ENCODE results near the gene MARK3.
"Not testable (repeated sequence)": the region's sequence is repeated elsewhere in the genome, so short reads cannot be mapped to it uniquely, and the experiment has no call there.

The MARK3 gene

GRCh38 chr14:103491691-103492090 lies 106.5 kb downstream of the MARK3 start:
- no peak for DNase-seq (ENCODE audit: low spot score)

- no peak for DNase-seq (ENCODE audit: low spot score)
Observed at GRCh38 chr14:103492156-103492925, 107.1 kb downstream of the MARK3 start.

- DNase-seq (ENCODE audit: low spot score) = no peak
Observed at GRCh38 chr14:103495854-103496253, 110.6 kb downstream of the MARK3 start.

- no peak for DNase-seq (ENCODE audit: low spot score)
Observed at GRCh38 chr14:103496776-103497175, 111.6 kb downstream of the MARK3 start.

- DNase-seq (ENCODE audit: low spot score) = no peak
Observed at GRCh38 chr14:103499709-103500108, 114.5 kb downstream of the MARK3 start.

- peak; percentile 72 for DNase-seq (ENCODE audit: low spot score)
Observed at GRCh38 chr14:103500148-103500990, 115.2 kb downstream of the MARK3 start.

GRCh38 chr14:103501041-103501870 lies 116.0 kb downstream of the MARK3 start:
- DNase-seq (ENCODE audit: low spot score) = no peak

- DNase-seq (ENCODE audit: low spot score) = no peak
Observed at GRCh38 chr14:103501921-103502669, 116.9 kb downstream of the MARK3 start.

GRCh38 chr14:103502877-103503276 lies 117.7 kb downstream of the MARK3 start:
- no peak for DNase-seq (ENCODE audit: low spot score)

GRCh38 chr14:103503296-103503695 lies 118.1 kb downstream of the MARK3 start:
- DNase-seq (ENCODE audit: low spot score) = no peak

GRCh38 chr14:103504991-103505565 lies 119.9 kb downstream of the MARK3 start:
- no peak for DNase-seq (ENCODE audit: low spot score)

GRCh38 chr14:103507751-103508150 lies 122.5 kb downstream of the MARK3 start:
- no peak for DNase-seq (ENCODE audit: low spot score)

- no peak for DNase-seq (ENCODE audit: low spot score)
Observed at GRCh38 chr14:103508521-103509329, 123.5 kb downstream of the MARK3 start.

- DNase-seq (ENCODE audit: low spot score) = no peak
Observed at GRCh38 chr14:103509864-103510723, 124.9 kb downstream of the MARK3 start.

GRCh38 chr14:103510724-103511693 lies 125.8 kb downstream of the MARK3 start:
- no peak for DNase-seq (ENCODE audit: low spot score)

- DNase-seq (ENCODE audit: low spot score) = not testable (repeated sequence)
Observed at GRCh38 chr14:103512180-103512579, 127.0 kb downstream of the MARK3 start.

- DNase-seq (ENCODE audit: low spot score) = no peak
Observed at GRCh38 chr14:103512701-103513611, 127.7 kb downstream of the MARK3 start.
